GDM1 (cell line): ENCODE measurements around the gene TAS2R16.

Experiments
- DNase-seq: peaks from one replicate; lab custom pipeline; 2025; lab: John Stamatoyannopoulos, UW

Gene TAS2R16, protein sequence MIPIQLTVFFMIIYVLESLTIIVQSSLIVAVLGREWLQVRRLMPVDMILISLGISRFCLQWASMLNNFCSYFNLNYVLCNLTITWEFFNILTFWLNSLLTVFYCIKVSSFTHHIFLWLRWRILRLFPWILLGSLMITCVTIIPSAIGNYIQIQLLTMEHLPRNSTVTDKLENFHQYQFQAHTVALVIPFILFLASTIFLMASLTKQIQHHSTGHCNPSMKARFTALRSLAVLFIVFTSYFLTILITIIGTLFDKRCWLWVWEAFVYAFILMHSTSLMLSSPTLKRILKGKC

DNA sequence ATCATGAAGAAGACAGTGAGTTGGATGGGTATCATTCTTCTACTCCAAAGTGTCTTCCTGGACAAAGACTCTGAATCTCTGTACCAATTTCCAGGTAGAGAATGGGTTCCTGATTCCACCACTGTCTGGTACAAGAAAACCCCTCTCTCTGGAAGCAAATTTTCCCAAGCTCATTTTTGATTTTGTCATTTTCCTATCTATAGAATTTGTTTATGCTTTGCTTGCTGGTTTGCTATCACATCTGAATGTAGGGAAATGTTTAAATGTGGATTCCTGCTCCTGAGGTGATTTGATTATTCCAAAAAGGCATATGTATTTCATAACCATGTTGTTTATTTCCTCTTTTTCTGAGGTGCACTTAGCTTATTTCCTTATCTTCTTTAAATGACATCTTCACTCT is at the start of gene TAS2R16:
TSS of gene TAS2R16 (minus strand) at position 101 of the 400 bp plus-strand sequence. CDS start at position 35, 66 bp downstream.
- no peak for DNase-seq

DNA sequence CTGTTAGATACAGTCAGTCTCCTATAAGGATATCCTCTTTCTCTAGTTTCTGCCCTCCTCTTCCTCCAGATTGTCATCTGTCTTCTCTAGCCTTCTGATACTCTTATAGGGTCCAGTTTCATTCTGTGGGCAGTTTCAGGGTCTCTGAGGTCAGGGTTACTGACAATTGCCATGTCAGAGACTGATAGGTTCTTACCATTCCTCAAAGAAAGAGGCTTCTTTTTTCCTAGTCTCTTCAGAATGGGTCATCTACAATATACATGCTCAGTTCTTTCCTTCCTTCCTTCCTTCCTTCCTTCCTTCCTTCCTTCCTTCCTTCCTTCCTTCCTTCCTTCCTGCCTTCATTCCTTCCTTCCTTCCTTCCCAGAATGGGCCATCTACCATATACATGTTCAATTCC is 48.1 kb upstream of the TAS2R16 start:
- no peak for DNase-seq

DNA sequence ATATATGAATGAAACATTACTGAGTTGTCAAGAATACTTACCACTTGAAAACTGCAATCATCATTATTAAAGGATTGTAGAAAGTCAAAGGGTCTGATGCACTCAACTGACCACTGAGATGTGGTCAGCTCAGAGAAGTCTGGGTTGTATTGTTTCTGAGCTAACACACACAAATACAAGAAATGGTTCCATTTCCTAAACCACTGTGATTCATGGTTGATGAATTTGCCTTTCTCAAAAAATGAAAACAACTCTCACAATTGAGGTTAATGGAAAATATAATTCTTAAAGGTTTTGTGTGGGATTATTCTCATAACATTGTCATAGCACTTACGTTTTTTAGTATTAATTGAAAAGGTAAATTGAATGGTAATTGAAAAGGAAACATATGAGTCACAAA is 45.6 kb upstream of the TAS2R16 start:
- DNase-seq = no peak

DNA sequence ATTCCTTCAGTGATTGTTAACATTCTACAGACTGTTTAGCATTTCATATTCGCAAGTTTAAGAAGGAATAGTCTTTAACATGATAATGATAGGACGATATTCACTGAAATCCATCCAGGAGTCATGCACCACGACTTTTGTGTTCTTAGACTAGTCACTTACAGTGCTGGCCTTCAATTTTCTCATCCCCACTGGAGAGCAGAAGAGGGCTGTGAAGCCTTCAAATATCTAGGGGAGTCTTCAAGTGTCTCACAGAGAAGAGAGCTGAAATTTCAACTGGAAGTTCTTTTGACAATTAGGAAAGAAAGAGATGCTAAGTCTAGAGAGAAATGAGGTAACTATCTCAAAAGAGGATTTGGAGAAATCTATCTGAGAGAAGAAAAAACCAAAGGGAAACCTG is 43.8 kb upstream of the TAS2R16 start:
- DNase-seq = no peak

DNA sequence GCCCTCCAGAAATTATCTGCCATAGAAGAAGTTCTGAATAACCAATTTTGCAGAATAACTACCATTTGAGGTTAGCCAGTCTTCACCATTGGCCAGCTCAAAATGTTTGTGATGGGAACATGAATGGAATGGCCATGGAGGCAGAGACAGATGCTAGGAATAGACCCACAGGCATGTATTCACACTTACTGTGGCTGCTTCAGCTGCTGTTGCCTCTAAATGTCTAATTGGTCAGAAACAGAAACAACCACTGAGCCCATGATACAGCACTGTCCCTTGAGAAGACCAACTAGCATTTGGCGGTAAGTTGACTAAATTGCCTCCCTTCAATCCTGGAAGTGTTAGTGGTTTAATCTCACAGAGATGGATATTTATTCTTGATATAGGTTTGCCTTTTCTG is 38.6 kb upstream of the TAS2R16 start:
- DNase-seq = no peak

DNA sequence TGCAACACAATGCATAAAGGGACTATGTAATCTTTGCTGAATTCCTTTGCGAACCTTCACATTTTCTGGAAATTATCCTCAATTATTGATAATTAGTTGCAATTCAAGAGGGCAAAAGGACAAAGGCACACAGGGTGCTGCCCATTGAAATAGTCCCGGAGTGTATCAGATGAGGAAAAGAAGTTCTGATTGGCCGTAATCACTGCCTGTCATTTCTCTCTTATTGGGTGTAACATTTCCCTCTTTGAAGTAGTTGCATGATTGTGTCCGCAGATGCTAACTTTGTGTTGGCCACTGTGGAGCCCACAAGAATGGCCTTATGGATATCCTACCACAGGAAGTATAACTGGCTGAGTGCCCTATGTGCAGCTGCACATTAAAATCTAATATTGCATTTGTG is 35.1 kb upstream of the TAS2R16 start:
- no peak for DNase-seq

DNA sequence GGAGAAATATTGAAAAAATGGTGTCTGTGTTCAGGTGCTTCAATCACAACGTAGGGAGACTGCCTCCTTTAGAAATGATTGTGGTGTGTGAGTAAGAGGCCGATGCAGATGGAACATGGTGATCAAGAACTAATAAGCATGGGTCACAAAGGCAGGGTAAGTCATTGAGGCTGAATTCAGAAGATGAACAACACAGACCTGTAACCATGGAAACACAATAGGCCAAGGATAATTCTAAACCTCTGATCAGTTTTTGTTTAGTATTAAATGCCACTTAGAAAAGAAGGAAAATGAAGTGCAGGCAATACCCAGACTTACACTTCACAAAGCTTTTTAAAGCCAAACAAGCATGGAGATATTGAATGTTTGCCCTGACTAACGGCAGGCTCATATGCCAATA is 32.8 kb upstream of the TAS2R16 start:
- no peak for DNase-seq

DNA sequence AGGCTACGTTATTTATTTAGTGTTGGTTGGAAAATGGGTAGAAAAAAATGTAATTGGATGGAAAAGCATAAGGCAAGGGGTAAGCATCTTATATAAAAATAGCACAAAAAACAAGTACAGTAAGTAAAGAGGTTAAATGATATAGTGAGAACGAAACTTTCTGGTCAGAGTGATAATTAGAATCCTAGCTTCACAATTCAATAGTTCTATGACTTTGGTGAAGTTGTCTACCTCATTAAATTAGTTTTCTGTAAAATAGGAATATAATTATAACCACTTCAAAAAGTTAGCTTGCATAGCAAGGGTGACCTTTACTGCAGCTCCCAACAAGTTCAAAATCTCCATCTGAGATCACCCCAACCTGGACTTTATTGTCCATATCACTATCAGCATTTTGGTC is 30.8 kb upstream of the TAS2R16 start:
- DNase-seq = no peak

DNA sequence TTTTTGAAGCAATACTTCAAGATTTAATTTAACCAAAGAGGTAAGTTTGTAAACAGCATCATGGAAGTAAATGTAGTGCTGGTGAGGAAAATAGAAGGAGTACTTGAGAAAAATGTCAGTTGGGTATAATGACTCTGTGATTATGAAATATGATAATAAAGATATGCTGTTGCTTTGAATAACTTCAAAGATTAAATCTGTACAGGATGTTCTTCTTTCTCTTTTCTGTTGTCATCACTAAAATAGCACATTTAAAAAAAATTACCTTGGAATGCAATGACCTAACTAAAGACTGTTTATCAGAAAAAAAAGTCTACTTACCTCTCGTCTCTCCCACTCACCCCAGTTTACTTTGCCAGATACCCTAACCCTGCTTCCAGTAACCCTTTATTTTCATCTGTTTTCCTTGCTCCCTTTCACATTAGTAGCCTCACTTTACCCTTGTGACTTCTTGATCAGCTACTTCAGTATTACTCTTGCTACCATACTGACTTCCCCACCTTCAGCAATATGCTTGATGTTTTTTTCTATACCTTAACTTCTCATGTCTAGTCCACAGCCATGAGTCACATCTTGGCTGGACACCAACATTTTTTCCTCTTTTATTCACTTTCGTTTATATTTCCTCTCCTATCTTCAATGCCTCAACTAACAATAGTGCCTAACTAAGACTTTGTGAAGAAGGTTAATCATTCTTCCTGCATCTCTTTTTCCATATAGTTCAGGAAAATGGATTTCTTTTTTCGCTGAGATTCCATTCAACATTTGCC is 29.7 kb upstream of the TAS2R16 start:
- DNase-seq = no peak

DNA sequence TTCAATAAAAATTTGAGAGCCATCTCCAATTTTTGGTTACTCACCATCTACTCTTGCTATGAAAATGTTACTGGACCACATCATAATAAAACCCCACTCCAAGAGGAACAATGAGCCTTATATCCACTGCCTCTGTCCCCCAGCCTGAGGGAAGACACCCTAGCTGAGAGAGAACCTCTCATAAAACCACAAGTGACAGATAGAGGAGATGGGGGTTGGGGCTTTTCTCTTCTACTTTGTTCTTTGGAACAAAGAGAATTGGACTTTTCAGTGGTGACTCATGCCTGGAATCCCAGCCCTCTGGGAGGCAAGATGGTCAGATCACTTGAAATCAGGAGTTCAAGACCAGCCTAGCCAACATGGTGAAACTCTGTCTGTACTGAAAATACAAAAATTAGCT is 27.6 kb upstream of the TAS2R16 start:
- DNase-seq = no peak

DNA sequence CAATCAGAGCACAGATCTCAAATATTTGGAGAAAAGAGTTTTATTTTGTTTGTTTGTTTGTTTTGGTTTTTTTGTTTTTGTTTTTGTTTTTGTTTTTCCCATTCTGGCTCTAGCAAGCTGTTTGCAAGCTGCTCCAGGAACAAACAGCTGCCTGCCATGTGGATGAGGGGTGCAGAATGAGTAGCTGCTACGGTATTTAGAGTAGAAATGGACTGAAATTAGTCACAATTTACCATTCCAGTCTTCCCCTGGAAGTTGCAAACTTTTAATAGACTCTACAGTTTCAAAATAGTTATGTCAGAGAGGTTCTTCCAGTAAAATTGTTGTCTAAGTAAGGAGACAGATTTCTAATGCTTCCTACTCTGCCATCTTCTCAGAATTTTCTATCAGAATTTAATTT is 27.1 kb upstream of the TAS2R16 start:
- DNase-seq = no peak

DNA sequence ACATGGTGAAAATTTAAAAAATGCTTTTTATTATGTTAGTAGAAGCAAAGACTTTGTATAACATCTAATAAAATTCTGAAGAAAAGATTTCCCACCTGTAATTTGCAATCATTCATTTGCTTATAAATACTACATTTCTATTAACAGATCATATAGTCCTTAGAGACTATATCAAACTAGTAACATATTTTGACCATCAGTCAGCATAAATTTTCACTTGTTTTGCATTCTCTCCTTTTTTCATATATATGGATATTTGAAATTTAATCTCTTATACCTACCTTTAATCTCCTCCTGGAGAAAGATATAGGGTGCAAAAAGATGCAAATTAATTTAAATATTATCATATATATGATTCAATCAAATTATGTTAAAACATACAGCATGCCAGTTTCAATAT is 16.9 kb upstream of the TAS2R16 start:
- DNase-seq = no peak

DNA sequence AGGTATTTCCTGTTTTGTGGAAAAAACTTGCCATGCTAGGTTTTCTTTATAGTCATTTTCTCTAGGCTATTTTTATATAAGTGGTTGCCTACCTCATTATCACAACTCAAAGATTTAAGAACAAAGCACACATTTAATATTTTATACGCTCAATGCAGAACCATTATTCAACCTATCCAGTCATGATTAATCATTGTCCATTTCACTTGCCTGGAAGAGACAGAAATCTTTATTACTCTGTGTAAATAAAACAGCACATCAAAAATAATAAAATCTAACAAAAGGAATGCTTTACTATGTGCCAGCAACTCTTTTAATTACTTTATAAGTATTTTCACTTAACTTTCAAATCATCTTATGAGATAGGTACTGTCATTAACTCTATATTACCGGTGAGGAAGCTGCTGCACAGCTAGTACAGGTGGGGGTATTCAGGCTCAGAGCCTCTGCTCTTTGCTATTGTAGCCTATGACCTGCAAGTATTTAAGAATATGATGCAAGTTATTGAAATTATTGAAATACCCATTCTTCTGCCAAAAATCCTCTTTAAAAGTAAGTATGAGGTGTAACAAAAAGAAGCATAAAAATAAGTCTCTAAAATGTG is 16.4 kb upstream of the TAS2R16 start:
- DNase-seq = no peak

DNA sequence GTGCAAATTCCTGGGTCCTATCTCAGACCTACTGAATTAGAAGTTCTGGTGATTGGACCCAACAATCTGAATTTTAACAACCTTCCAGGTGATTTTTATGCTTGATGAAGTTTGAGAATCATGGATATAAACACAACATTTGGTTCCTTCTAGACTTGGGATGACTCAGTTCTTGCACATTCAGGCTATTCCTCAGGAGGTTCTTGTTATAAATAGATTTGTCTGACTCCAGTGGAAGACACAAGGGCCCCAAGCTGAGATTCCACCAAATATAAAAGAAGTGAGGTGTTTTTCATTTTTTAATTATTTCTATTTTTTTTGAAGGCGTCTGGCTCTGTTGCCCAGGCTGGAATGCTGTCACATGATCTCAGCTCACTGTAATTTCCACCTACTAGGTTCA is 9.4 kb upstream of the TAS2R16 start:
- no peak for DNase-seq

DNA sequence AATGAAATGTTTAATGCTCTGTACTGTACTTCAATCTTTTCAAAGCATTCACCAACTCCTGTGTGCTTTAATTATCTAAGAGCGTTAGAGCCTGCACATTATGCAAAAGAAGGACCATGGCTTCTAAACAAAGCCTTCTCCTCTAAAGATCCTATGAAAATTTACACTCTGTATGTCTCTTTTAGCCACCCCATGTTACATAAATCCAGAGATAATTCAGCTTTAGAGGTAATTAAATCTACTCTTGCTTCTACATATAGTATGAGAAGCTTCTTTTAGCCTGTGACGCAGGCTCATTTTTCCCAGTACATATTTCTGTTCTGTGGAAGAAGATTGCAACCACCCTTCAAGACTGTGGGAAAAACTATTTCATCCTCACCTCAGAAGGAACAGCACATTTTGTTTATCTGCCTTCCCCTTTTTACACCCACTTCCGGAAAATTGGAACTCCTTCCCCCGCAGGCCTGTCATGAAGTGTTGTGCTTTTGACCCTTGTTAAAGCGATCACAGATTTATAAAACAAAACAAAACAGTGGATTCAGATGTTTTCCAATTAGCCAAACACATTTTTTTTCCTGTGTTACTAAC is 8.1 kb upstream of the TAS2R16 start:
- DNase-seq = no peak

DNA sequence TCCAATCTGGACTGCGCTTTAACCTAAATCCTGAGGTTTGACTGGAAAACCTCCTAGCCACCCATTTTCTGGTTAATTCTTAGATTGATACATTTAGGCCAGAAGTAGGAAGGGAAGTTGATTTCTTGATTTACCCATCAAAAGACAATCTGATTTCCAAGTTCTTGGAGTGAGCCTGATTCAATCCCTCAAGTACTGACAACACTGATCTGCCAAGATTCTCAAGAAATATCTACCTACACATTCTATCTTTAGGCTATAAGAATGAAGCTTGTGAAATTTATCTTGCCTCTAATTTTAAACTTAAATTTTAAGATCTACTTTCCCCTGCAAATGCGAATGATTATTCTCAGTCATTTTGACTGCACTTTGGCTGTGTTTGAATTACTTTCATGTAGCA is 5.9 kb downstream of the TAS2R16 start:
- no peak for DNase-seq

DNA sequence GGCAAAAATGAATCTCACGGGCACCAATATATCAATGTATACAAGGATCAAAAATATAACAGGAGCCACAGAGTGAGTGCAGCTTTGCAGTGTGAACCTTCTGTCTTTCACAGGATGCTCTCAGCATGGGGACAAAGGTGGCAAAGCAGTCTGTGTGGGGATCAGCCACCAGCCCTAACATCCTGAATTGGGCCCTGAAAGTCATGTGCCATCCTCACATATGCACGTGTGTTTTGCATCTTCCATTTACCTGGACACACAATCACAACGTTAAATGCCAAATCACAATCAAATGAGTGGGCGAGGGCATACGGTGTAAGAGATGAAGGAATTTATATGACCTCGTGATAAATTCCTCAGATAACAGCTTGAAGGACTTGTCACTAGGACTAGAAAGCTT is 6.5 kb downstream of the TAS2R16 start:
- no peak for DNase-seq

DNA sequence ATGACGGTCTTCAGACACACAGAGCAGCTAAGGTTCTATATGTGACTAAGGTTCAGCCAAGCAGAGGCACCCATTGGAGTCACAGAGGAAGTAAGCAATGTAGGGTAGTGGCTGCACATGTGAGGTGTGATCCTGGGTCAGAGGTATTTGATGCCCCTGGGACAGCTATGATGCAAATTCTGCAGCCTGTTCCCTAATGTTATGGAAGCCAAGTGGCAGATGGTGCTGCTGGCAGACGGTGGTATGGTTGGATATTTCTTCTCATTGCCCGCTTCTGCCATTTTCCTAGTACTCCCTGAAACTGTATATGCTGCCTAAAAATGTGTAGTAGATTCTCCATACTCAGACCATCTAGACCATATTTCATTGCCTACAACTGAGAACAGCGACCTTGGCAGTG is 7.2 kb downstream of the TAS2R16 start:
- DNase-seq = no peak

DNA sequence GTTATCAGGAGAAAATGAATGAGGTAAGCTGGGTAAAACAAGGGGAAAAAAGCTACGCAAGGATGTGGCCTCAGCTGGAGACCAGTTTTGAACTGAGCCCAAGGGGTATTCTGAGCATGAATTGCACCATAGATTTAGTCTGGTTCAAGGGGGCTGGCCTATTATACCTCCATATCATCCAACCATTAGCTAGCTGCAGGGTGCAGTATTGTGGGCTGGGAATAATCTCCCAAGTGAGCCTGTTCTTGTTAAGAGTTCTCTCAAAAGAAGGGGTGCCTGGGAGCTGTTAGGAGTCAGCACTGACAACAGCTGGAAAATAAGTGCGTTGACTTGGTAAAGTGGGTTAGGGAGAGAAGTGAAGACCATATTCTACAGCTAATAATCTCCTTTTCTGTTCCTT is 8.0 kb downstream of the TAS2R16 start:
- no peak for DNase-seq

DNA sequence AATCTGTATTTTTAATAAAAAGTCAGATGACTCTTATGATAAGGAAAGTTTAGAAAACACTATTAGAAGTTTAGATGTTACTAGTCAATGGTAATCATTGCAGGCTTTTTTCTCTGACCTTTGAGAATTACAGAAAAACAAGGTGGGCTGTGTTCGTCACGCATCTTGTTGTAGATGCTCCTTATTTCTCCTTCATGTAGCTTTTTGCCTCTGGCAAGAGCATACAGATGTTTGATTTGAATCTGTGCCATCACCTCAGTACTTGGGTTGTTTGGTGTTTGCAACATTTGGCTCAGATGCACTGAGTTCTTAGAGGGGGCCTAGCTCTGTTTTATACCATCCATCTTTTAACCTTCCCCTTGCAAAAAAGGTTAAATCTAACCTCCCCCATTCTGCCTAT is 11.5 kb downstream of the TAS2R16 start:
- no peak for DNase-seq

DNA sequence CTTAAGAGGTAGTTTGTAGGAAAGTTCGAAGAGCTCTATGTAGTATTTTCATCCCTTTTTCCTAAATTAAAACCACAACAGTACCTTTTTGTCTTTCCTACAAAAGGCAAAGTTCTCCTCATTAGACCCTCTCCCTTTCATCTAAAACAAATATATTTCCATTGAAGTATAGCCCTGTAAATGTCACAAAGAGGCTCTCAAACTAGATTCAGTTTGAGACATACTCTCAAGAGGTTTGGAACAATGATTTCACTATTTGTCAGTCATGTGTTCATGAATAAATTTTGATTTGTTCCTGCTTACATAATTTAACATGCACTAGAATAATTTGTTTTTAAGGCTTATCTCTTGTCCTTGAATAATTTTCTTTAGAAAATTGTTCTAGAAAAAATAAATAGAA is 12.2 kb downstream of the TAS2R16 start:
- DNase-seq = no peak

DNA sequence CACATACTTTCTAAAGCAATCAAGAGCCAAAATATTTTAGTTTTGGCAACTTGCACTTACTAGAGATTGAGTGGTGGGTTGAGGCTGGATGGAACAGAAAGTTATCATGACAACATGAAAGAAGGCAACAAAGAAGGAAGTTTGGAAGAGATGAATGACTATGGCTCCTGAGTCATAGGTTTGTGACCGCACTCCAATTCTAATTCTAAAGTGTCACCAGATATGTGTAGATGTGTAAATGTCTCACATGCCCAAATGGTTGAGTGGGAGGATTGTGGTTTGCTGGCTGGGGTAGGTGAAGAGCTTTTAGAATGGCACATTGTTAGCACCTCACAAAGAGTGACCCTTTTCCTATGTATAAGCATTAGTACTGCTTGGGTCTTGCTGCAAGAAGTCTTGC is 20.2 kb downstream of the TAS2R16 start:
- no peak for DNase-seq

DNA sequence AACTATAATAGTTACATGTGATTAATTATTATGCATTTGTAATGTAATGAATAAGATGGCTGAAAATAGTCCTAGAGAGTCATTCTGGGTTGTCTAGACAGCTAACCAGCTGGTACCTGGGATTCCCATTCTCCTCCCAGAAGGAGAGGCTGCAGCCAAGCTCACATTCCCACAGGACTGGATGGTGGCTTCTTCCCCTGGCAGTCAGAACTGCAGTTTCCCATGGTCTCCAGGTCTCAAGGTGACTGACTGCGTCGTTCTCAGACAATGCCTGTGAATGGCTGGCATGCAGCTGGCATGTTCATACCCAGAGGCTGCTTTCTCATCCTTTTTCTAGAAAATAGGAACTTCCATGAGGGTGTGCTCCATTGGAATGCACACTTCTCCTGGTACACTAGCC is 21.3 kb downstream of the TAS2R16 start:
- DNase-seq = no peak
